ENCODE measurements around the gene CCDC32. TPM values are rescaled to one million over a fixed set of nuclear protein-coding genes. Genes with fewer than 3 reads are reported as not detected.

CCDC32 gene
- total RNA-seq, 8 experiments from 2014 or later = 13.9 to 34.6 (median 21.1) TPM

DNA sequence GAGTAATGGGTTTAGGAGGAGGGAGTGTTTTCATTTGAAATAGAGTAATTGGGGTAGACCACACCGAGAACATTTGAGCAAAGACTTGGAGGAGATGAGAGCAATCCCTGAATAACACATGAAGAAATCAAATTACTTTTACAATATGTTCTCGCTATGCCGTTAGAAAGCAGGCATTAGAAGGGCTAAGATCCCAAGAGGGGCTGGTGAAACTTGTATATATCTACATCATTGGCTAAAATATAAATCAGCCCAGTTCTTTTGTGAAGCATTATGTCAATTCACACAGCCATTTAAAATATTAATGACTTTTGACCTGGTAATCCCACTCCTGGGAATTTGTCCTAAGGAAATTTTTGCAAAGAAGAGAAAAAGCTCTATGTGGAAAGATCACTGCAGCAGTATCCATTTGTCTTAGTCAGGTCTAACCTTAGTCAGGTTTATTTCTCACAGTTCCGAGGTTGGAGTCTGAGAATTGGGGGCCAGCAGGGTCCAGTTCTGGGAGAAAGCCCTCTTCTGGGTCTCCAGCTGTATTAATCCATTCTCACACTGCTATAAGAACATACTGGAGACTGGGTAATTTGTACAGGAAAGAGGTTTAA lies 31.0 kb downstream of the CCDC32 start:
- no peak overlapping the region for H3K27ac ChIP-seq
- peaks cover 14 to 32% of the 10 kb centered on the region in 2 donors for H3K4me1 ChIP-seq (replicated peaks in 1 of 2)
- WGBS, 10 experiments = 43 to 100% (median 85%) methylated on average over 3 to 4 of the region's 4 CpGs; no CpG with 5 or more reads in 1 of the 10 experiments
- H3K4me3 ChIP-seq = no peak overlapping the region
- in situ Hi-C loops (cut with MboI; ENCODE audit: low pct_unique_long_range_greater_than_20kb in 2 of 9, low sequenced_read_pairs in 9 of 9, unreplicated experiment in 9 of 9) = no loop called here
- ATAC-seq (replicated peaks in 6 of 8) = peak in 3 of 8 experiments; percentile 65 to 86 (median 67)

DNA sequence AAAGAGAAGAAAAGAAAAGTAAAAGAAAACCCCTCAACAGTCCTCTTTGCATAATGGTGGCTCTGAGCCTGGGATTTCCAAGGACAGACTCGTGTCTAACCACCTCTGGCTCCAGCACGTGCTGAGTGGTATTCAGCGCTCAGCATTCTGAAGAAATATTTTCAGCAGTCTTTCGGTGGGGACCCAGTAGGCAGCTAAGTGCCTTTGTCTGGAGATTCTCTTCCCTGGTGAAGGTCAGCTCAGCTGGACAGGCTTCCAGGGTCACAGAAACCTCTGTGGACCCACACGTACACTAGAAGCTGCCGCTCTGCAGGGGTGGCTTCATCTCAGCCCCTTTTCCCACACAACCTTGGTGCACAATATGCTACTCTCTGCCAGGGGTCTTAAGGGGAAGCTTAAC lies 36.0 kb downstream of the CCDC32 start:
- no peak for ATAC-seq (replicated peaks in 6 of 8)
- peaks cover 0 to 7% of the 10 kb centered on the region in 2 donors for H3K4me1 ChIP-seq (replicated peaks in 1 of 2)
- no peak overlapping the region for H3K27ac ChIP-seq
- in situ Hi-C loops (cut with MboI; ENCODE audit: low pct_unique_long_range_greater_than_20kb in 2 of 9, low sequenced_read_pairs in 9 of 9, unreplicated experiment in 9 of 9) = no loop called here
- no peak overlapping the region for H3K4me3 ChIP-seq
- 91 to 95% (median 93%) methylated on average over 3 to 6 of the region's 6 CpGs; no CpG with 5 or more reads in 7 of the 10 experiments for WGBS, 10 experiments

DNA sequence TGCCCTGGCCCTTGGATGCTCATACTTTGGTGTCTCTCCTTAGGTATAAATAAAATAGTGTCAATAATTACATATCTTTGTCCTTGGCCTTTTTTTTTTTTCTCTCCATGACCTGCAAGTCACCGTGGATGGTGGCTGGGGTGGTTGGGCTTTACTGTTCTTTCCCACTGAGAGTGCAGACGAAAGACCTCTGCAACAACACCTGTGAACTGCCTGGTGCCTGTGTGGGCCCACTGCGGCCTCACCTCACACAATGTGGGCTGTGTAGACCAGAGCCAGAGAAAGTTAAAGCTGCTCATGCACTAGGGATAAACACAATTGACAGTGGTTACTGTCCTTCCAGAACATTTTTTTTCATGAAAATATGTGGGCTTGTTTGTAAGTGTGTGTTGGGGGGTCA lies 39.0 kb downstream of the CCDC32 start:
- no peak for ATAC-seq (replicated peaks in 6 of 8)
- no peak overlapping the region for H3K27ac ChIP-seq
- WGBS, 10 experiments = 40 to 100% (median 86%) methylated on average over 1 to 3 of the region's 3 CpGs; no CpG with 5 or more reads in 5 of the 10 experiments
- in situ Hi-C loops (cut with MboI; ENCODE audit: low pct_unique_long_range_greater_than_20kb in 2 of 9, low sequenced_read_pairs in 9 of 9, unreplicated experiment in 9 of 9) = no loop called here
- no peaks in the 10 kb centered on the region for H3K4me1 ChIP-seq (replicated peaks in 1 of 2)
- H3K4me3 ChIP-seq = no peak overlapping the region

DNA sequence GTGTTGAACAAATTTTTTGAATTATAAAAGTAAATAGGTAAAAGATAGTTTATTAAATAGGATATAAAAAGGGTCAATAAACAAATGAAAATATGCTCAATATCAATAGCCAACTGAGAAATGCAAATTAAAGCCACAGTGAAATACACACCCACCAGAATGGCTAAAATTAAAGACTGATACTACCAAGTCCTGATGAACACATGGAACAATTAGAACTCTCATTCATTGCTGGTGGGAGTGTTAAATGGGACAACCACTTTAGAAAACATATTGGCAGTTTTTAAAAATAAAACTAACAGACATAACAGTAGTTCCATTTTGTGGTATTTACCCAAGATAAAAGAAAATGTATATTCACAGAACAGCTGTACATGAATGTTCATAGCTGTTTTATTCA lies 41.2 kb downstream of the CCDC32 start:
- ATAC-seq (replicated peaks in 6 of 8) = no peak
- in situ Hi-C loops (cut with MboI; ENCODE audit: low pct_unique_long_range_greater_than_20kb in 2 of 9, low sequenced_read_pairs in 9 of 9, unreplicated experiment in 9 of 9) = no loop called here
- Histone ChIP-seq H3K4me3 (no peak overlapping the region), H3K4me1 (replicated peaks in 1 of 2) (no peaks in the 10 kb centered on the region), H3K27ac (no peak overlapping the region)

DNA sequence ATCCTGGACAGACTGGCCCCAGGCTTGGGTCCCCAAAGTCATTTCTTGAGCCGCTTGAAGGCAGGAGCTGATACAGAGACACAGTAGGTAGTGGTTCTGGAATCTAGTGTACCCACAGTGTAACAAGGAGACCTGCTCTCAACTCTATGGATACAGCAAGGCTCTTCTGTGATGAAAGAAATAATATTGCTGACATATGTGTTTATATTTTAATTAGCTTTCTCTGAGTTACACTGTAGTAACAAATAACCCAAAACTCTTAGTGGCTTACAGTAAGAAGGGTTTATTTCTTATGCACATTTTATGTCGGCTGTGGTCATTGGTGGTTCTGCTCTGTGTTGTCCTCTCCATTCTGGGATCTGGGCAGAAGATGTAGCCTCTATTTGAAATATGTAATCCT lies 48.5 kb downstream of the CCDC32 start:
- in situ Hi-C loops (cut with MboI; ENCODE audit: low pct_unique_long_range_greater_than_20kb in 2 of 9, low sequenced_read_pairs in 9 of 9, unreplicated experiment in 9 of 9) = no loop called here
- H3K4me3 ChIP-seq = no peak overlapping the region
- ATAC-seq (replicated peaks in 6 of 8) = no peak
- no peak overlapping the region for H3K27ac ChIP-seq
- H3K4me1 ChIP-seq (replicated peaks in 1 of 2) = peaks cover 0 to 7% of the 10 kb centered on the region in 2 donors
- 71 to 100% (median 92%) methylated on average over 1 to 2 of the region's 2 CpGs; no CpG with 5 or more reads in 4 of the 10 experiments for WGBS, 10 experiments

DNA sequence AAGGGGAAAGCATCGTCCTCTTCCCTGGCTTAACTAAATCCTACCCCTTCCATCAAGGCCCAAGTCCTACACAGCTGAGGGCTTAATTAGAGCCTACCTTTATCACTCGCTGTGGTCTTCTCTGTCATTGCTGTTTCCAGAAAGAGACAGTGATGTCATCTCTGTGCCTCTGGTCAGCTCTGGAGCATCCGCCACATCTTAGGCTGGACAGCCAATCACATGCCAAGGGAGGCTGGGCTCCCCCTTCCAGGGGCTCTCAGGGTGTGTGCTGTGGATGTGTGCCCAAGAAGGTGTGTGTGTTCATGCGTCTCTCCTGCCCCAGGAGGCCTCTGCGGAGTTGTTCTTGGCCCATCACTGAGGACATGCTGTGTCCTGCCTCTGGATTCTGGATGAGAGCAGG lies 51.2 kb downstream of the CCDC32 start:
- H3K27ac ChIP-seq = no peak overlapping the region
- in situ Hi-C loops (cut with MboI; ENCODE audit: low pct_unique_long_range_greater_than_20kb in 2 of 9, low sequenced_read_pairs in 9 of 9, unreplicated experiment in 9 of 9) = no loop called here
- peaks cover 0 to 8% of the 10 kb centered on the region in 2 donors for H3K4me1 ChIP-seq (replicated peaks in 1 of 2)
- WGBS, 10 experiments = 33 to 100% (median 95%) methylated on average over 1 to 3 of the region's 5 CpGs; no CpG with 5 or more reads in 4 of the 10 experiments
- ATAC-seq (replicated peaks in 6 of 8) = peak in 5 of 8 experiments; percentile 57 to 81 (median 65)
- no peak overlapping the region for H3K4me3 ChIP-seq

DNA sequence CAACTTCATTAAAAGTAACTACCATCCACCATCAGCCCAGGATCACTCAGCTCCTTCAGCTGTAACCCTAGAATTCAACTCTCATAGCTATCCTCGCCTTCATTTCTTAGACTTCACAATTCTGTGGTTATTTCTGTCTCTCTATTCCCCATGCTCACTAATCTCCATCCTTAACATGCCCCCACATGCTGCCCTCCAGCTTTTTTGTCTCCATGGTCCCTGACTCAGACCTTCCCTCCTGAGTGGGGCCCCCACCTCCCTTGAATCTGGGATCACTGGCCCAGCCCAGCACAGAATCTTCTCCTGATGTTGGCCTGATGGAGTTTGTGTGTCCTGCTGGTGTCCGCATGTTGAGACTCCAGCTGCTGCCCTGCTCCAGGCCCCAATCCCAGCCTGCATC lies 52.4 kb downstream of the CCDC32 start:
- no peak for ATAC-seq (replicated peaks in 6 of 8)
- in situ Hi-C loops (cut with MboI; ENCODE audit: low pct_unique_long_range_greater_than_20kb in 2 of 9, low sequenced_read_pairs in 9 of 9, unreplicated experiment in 9 of 9) = no loop called here
- Histone ChIP-seq H3K27ac (no peak overlapping the region), H3K4me3 (no peak overlapping the region), H3K4me1 (replicated peaks in 1 of 2) (peaks cover 0 to 8% of the 10 kb centered on the region in 2 donors)
- 90 to 100% (median 100%) methylated on average over 1 to 2 of the region's 2 CpGs; no CpG with 5 or more reads in 1 of the 10 experiments for WGBS, 10 experiments

DNA sequence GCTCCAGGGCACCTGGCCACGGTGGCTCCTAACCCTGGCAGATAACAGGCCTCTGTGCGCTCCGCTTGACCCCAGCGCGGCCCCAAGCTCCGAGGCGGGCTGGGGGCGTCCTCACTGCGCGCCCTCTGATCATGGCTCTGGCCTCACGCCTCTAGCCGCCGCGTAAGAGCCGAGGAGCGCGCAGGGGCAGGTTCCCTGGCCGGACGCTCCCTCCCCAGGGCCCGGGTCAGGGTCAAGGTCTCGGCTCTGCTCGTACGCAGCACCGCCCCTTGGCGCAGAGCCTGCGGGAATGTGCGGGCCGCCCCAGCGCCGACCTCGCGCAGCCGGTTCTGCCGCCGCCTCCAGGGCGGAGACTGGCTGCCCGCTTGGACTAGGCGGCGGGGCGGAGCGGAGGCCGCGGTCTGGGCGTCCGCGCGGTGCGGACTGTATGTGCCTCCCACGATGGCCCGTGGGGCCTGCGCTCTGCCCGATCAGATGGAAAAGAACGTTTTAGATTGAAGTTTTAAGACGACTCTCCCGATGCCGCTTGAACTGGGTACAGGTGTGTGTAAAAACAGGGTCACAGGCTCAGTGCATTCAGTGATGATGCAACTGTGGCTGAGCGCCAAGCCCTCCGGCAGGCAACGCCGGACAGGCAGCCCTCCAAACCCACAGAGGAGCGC lies 53.2 kb downstream of the CCDC32 start:
- WGBS, 10 experiments = 0 to 9% methylated on average over 3 to 11 of the region's 61 CpGs; no CpG with 5 or more reads in 8 of the 10 experiments
- ATAC-seq (replicated peaks in 6 of 8) = peak; percentile 51 to 85 (median 64)
- H3K4me3 ChIP-seq = peak overlapping the region in 4 of 5 donors; percentile 9 to 26 (median 20)
- no peak overlapping the region for H3K27ac ChIP-seq
- in situ Hi-C loops (cut with MboI; ENCODE audit: low pct_unique_long_range_greater_than_20kb in 2 of 9, low sequenced_read_pairs in 9 of 9, unreplicated experiment in 9 of 9) = no loop called here
- peaks cover 4 to 14% of the 10 kb centered on the region in 2 donors for H3K4me1 ChIP-seq (replicated peaks in 1 of 2)

DNA sequence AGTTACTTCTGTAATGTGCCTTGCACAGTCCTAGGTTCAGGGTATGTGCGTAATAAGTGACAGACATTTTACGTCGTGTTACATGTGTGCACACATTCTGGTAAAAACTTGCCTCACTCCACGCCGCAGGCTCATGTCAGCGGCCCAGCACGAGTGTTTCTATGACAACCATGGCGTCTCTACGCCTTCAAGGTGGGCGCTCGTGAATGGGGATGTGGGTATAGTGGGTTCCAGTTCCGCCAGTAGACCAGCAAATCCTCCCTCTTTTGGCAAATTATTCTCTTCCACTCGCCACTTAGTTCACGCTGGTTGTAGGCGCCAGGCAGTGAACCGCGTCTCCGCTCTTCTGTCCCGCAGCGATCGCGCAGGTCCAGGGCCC lies 53.8 kb downstream of the CCDC32 start:
- WGBS, 10 experiments = 0 to 100% (median 38%) methylated on average over 1 to 6 of the region's 22 CpGs; no CpG with 5 or more reads in 2 of the 10 experiments
- peak in 4 of 8 experiments; percentile 1 to 17 (median 2) for ATAC-seq (replicated peaks in 6 of 8)
- Histone ChIP-seq H3K27ac (no peak overlapping the region), H3K4me3 (peak overlapping the region in 4 of 5 donors; percentile 9 to 26 (median 20)), H3K4me1 (replicated peaks in 1 of 2) (peaks cover 7 to 19% of the 10 kb centered on the region in 2 donors)
- in situ Hi-C loops (cut with MboI; ENCODE audit: low pct_unique_long_range_greater_than_20kb in 2 of 9, low sequenced_read_pairs in 9 of 9, unreplicated experiment in 9 of 9) = no loop called here

DNA sequence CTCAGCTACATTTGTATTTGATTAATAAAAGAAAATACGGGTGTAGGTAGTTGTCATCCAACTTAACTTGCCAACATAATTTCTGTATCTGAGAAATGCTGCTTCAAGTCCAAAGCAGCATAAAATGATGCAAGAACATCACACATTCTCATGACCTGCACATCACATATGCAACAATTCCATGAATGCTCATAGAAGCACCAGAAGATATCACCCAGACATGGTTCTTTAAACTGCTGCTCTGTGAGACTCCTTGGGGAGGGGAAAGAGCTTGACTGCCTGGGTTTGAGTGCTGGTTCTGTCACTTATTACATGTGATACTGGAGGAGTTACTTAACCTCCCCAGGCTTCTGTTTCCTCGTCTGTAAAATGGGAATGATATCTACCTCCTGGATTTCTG lies 54.6 kb downstream of the CCDC32 start:
- in situ Hi-C loops (cut with MboI; ENCODE audit: low pct_unique_long_range_greater_than_20kb in 2 of 9, low sequenced_read_pairs in 9 of 9, unreplicated experiment in 9 of 9) = no loop called here

DNA sequence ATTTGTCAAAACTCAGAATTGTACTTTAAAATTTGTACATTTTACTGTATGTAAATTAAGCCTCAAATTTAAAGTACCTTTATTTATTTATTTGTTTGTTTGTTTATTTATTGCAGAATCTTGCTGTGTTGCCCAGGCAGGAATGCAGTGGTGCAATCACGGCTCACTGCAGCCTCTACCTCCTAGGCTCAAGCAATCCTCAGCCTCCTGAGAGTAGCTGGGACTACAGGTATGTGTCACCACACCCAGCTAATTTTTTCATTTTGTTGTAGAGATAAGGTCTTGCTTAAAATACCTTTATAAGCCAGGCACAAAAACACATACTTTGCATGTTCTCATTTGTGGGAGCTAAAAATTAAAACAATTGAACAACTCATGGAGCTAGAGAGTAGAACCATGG lies 56.6 kb downstream of the CCDC32 start:
- Histone ChIP-seq H3K4me3 (no peak overlapping the region), H3K27ac (no peak overlapping the region), H3K4me1 (replicated peaks in 1 of 2) (peaks cover 7 to 19% of the 10 kb centered on the region in 2 donors)
- no peak for ATAC-seq (replicated peaks in 6 of 8)
- 73 to 100% (median 100%) methylated on average over 1 of the region's 1 CpG; no CpG with 5 or more reads in 2 of the 10 experiments for WGBS, 10 experiments
- in situ Hi-C loops (cut with MboI; ENCODE audit: low pct_unique_long_range_greater_than_20kb in 2 of 9, low sequenced_read_pairs in 9 of 9, unreplicated experiment in 9 of 9) = no loop called here

More for the DNA sequence above, 54.6 kb downstream of the CCDC32 start:
- no peak overlapping the region for H3K27ac ChIP-seq
- H3K4me3 ChIP-seq = no peak overlapping the region
- no peak for ATAC-seq (replicated peaks in 6 of 8)
- WGBS, 10 experiments = 17 to 96% (median 88%) methylated on average over 1 to 2 of the region's 2 CpGs; no CpG with 5 or more reads in 2 of the 10 experiments
- H3K4me1 ChIP-seq (replicated peaks in 1 of 2) = peaks cover 7 to 19% of the 10 kb centered on the region in 2 donors

DNA sequence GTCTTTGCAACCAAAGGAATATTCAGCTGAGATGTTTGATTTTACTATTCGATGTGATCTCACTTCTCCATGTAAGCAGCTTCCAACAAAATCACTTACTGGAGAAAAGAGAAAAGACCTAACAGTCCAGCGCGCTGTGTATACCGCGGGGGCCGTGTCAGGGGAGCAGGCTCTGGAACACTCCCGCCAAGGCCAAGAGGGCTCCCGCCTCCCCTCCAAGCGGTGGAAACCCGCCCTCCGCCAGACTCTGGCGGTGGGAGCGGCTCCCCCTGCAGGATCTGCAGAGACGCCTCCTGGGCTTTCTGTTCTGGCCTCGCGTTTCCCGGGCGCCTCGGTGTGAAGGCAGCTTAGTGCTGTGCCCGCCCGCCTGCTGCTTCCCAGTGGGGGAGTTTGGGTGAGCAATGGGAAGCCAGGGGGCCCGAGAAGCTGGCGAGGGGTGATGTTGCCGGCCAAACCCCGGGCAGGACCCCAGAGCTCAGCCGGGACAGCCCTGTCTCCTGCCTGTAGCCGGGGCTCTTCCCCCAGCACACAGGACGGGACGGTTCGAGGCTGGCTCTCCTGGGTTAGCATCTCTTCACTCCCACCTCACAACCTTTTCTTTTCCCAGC lies 57.8 kb downstream of the CCDC32 start:
- peak; percentile 71 to 97 (median 94) for ATAC-seq (replicated peaks in 6 of 8)
- Histone ChIP-seq H3K27ac (no peak overlapping the region), H3K4me1 (replicated peaks in 1 of 2) (peaks cover 7 to 19% of the 10 kb centered on the region in 2 donors), H3K4me3 (no peak overlapping the region)
- 0 to 35% (median 4%) methylated on average over 1 to 10 of the region's 30 CpGs; no CpG with 5 or more reads in 1 of the 10 experiments for WGBS, 10 experiments
- in situ Hi-C loops (cut with MboI; ENCODE audit: low pct_unique_long_range_greater_than_20kb in 2 of 9, low sequenced_read_pairs in 9 of 9, unreplicated experiment in 9 of 9) = no loop called here
